Trophoblast cell (in vitro differentiated cells and primary cell): ENCODE measurements around the gene TSPAN12.
A peak's percentile ranks its signal among the peaks of the same experiment; 100 is the strongest.

ENCODE experiments used
- DNase-seq, 2 donors: peaks; one replicate each; pipeline ENCODE4 v3.0.0-alpha.2; 2016
- H2AFZ ChIP-seq: 2 replicates; pipeline ENCODE4 v1.6.1; 2013; ENCODE audit warnings: low read length, moderate library complexity, mild to moderate bottlenecking; ENCODE audit not compliant: insufficient read depth, poor library complexity
- H2AK5ac ChIP-seq: 2 replicates; pipeline ENCODE4 v1.6.1; 2013; ENCODE audit warnings: mild to moderate bottlenecking, low read length
- H2BK120ac ChIP-seq: 2 replicates; pipeline ENCODE4 v1.6.1; 2013; ENCODE audit warnings: low read length, mild to moderate bottlenecking, moderate library complexity; ENCODE audit not compliant: insufficient read depth, poor library complexity
- H2BK12ac ChIP-seq: 2 replicates; pipeline ENCODE4 v1.6.1; 2013; ENCODE audit warnings: mild to moderate bottlenecking, low read length, moderate library complexity
- H2BK5ac ChIP-seq: 2 replicates; pipeline ENCODE4 v1.6.1; 2013; ENCODE audit warnings: low read length, low read depth, moderate library complexity, mild to moderate bottlenecking; ENCODE audit not compliant: poor library complexity
- H3K14ac ChIP-seq: 2 replicates; pipeline ENCODE4 v1.6.1; 2013; ENCODE audit warnings: mild to moderate bottlenecking, low read length
- H3K18ac ChIP-seq: 2 replicates; pipeline ENCODE4 v1.6.1; 2013; ENCODE audit warnings: mild to moderate bottlenecking, low read length
- H3K23ac ChIP-seq: 2 replicates; pipeline ENCODE4 v1.6.1; 2013; ENCODE audit warnings: low read length
- H3K27ac ChIP-seq: 2 replicates; pipeline ENCODE4 v1.5.1; 2013; ENCODE audit warnings: low read depth, mild to moderate bottlenecking, inconsistent platforms, low read length, moderate library complexity
- H3K27me3 ChIP-seq: 2 replicates; pipeline ENCODE4 v1.6.1; 2013; ENCODE audit warnings: inconsistent platforms, mild to moderate bottlenecking, low read length, moderate library complexity; ENCODE audit not compliant: insufficient read depth
- H3K36me3 ChIP-seq, 2 experiments: 1 replicate in 1 of 2; 2 replicates in 1 of 2; pipeline ENCODE4 v1.6.1; 2013; ENCODE audit warnings: low read length in 2 of 2, mild to moderate bottlenecking in 2 of 2, moderate library complexity in 1 of 2; ENCODE audit not compliant: insufficient read depth in 2 of 2, control insufficient read depth in 1 of 2
- H3K4ac ChIP-seq: 2 replicates; pipeline ENCODE4 v1.6.1; 2013; ENCODE audit warnings: low read depth, mild to moderate bottlenecking, low read length, moderate library complexity
- H3K4me1 ChIP-seq, 2 experiments: 1 replicate in 1 of 2; 2 replicates in 1 of 2; pipeline ENCODE4 v1.6.1; 2013; ENCODE audit warnings: low read length in 2 of 2, mild to moderate bottlenecking in 2 of 2, moderate library complexity in 1 of 2; ENCODE audit not compliant: insufficient read depth in 2 of 2, control insufficient read depth in 1 of 2
- H3K4me2 ChIP-seq: 2 replicates; pipeline ENCODE4 v1.6.1; 2013; ENCODE audit warnings: inconsistent platforms, mild to moderate bottlenecking, low read length, moderate library complexity
- H3K4me3 ChIP-seq: 2 replicates; pipeline ENCODE4 v1.5.1; 2013; ENCODE audit warnings: mild to moderate bottlenecking, low read depth, low read length, inconsistent platforms
- H3K79me1 ChIP-seq: one replicate; pipeline ENCODE4 v1.6.1; 2013; ENCODE audit warnings: low read length
- H3K79me2 ChIP-seq: 2 replicates; pipeline ENCODE4 v1.6.1; 2013; ENCODE audit warnings: low read length, mild to moderate bottlenecking; ENCODE audit not compliant: control insufficient read depth, insufficient read depth, poor library complexity
- H3K9ac ChIP-seq: 2 replicates; pipeline ENCODE4 v1.6.1; 2013; ENCODE audit warnings: mild to moderate bottlenecking, low read length
- H3K9me3 ChIP-seq: 2 replicates; pipeline ENCODE4 v1.6.1; 2013; ENCODE audit warnings: low read depth, mild to moderate bottlenecking, control low read depth, inconsistent platforms, low read length; ENCODE audit not compliant: insufficient read depth
- H4K12ac ChIP-seq: 2 replicates; pipeline ENCODE4 v1.6.1; 2013; ENCODE audit warnings: low read depth, mild to moderate bottlenecking, low read length, moderate library complexity
- H4K8ac ChIP-seq: 2 replicates; pipeline ENCODE4 v1.6.1; 2013; ENCODE audit warnings: low read depth, mild to moderate bottlenecking, low read length, moderate library complexity
- H4K91ac ChIP-seq: one replicate; pipeline ENCODE4 v1.6.1; 2013; ENCODE audit warnings: low read depth, mild to moderate bottlenecking, low read length, moderate library complexity
- WGBS: extraction: QIAGEN DNeasy Blood & Tissue Kit; methylation state at CpG from one replicate; pipeline ENCODE4 v1.1.7; 2013; ENCODE audit warnings: missing lambda C conversion rate; ENCODE audit not compliant: insufficient read length, insufficient coverage; ENCODE audit errors: extremely low coverage; 5-methylcytosine and 5-hydroxymethylcytosine counted together

TSPAN12 gene

DNA sequence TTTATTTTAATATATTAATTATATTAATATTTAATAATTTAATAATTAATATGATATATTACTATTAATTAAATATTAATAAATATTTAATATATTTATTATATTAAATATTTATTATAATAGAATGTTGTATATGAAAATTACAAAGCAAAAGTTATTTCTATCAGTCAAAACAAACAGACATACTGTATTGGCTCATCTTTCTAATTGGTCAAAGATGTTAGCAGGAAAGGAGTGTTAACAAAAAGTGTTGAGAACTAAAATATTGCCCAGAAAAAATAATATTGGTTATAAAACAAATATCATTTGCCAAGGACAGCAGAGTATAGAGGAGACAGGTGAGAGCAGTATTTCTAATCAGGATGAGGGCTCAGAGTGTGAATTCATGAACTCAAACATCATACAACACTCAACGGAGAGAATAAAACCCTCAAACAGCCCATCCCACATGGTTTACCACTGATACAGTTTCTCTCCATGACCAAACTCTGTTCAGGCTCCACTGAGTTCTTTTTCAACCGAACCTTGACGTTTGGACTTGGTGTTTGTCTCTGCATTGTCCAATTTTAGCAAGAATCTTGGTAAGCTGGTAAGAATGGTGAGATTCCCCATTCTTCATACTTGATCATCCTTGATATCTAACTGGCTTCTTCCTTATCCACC, 58.0 kb downstream of the TSPAN12 start:
- no CpG with 5 or more reads among the region's 3 CpGs for WGBS
- H3K4me3 ChIP-seq = no peak overlapping the region
- H2AFZ ChIP-seq = no peak overlapping the region
- no peak overlapping the region for H3K9ac ChIP-seq
- H3K79me1 ChIP-seq = no peaks in the 10 kb centered on the region
- H4K8ac ChIP-seq = no peak overlapping the region
- no peak overlapping the region for H3K18ac ChIP-seq
- H3K4me2 ChIP-seq = no peak overlapping the region
- H3K14ac ChIP-seq = no peak overlapping the region
- H4K91ac ChIP-seq = no peak overlapping the region
- H3K4me1 ChIP-seq = no peaks in the 10 kb centered on the region
- H3K4ac ChIP-seq = no peak overlapping the region
- H4K12ac ChIP-seq = no peak overlapping the region
- no peak overlapping the region for H3K27ac ChIP-seq
- H2BK12ac ChIP-seq = no peak overlapping the region
- no peak for DNase-seq
- no peaks in the 10 kb centered on the region for H3K36me3 ChIP-seq
- H2BK120ac ChIP-seq = no peak overlapping the region
- no peaks in the 10 kb centered on the region for H3K79me2 ChIP-seq
- no peaks in the 10 kb centered on the region for H3K27me3 ChIP-seq
- no peak overlapping the region for H2AK5ac ChIP-seq
- H2BK5ac ChIP-seq = no peak overlapping the region
- H3K9me3 ChIP-seq = no peaks in the 10 kb centered on the region
- no peak overlapping the region for H3K23ac ChIP-seq

DNA sequence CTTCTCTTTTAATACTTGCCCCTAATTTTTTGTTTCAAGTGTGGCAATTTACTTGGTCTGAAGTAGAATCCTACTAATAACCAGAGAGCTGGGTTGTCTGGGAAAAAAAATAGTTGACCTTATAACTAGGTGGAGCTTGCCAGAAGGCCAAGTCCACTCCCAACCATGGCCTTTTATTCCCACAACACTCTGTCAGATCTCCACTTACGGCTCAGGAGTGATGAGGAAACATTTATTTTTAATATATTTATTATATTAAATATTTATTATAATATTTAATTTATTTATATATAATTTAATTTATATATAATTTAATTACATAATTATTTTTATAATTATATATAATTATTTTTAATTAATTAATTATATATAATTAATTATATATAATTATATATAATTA, 58.8 kb downstream of the TSPAN12 start:
- Histone ChIP-seq H4K8ac (no peak overlapping the region), H3K36me3 (no peaks in the 10 kb centered on the region), H3K18ac (no peak overlapping the region), H3K23ac (no peak overlapping the region), H3K27me3 (no peaks in the 10 kb centered on the region), H2AFZ (no peak overlapping the region), H3K79me2 (no peaks in the 10 kb centered on the region), H3K4me1 (no peaks in the 10 kb centered on the region), H2AK5ac (no peak overlapping the region), H3K9ac (no peak overlapping the region), H3K4me3 (no peak overlapping the region), H4K91ac (no peak overlapping the region), H3K9me3 (no peaks in the 10 kb centered on the region), H2BK120ac (no peak overlapping the region), H3K4me2 (no peak overlapping the region), H3K27ac (no peak overlapping the region), H3K4ac (no peak overlapping the region), H3K79me1 (no peaks in the 10 kb centered on the region), H3K14ac (no peak overlapping the region), H4K12ac (no peak overlapping the region), H2BK12ac (no peak overlapping the region), H2BK5ac (no peak overlapping the region)
- WGBS = no CpG with 5 or more reads among the region's 1 CpG
- no peak for DNase-seq

DNA sequence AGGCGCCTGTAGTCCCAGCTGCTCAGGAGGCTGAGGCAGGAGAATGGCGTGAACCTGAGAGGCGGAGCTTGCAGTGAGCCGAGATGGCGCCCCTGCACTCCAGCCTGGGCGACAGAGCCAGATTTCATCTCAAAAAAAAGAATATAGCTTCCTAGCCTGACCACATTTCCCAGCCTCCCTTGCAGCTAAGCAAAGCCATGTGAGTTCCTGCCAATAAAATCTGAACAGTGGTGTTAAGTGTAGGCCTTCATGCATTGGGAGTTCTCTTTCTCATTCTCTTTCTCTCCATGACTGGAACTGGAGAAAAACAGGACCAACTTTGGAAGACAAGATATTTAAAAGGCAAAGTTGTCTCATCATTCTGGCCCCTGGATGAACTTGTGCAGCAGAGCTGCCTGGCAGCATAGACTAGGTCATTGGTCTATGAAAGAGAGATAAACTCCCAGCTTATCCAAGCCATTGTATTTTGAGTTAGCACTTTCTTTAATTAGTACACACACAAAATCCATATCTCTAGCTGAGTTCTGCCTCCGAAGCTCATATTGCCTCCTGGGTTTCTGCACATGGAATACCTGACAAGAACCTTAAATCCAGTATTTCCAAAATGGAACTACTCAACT, 60.8 kb downstream of the TSPAN12 start:
- no CpG with 5 or more reads among the region's 7 CpGs for WGBS
- Histone ChIP-seq H4K12ac (no peak overlapping the region), H3K27ac (no peak overlapping the region), H3K4me3 (no peak overlapping the region), H4K91ac (no peak overlapping the region), H3K18ac (no peak overlapping the region), H3K36me3 (no peaks in the 10 kb centered on the region), H2BK120ac (no peak overlapping the region), H2BK12ac (no peak overlapping the region), H3K79me1 (no peaks in the 10 kb centered on the region), H3K4me1 (no peaks in the 10 kb centered on the region), H3K4me2 (no peak overlapping the region), H4K8ac (no peak overlapping the region), H2AFZ (no peak overlapping the region), H3K14ac (no peak overlapping the region), H3K9me3 (no peaks in the 10 kb centered on the region), H3K4ac (no peak overlapping the region), H2AK5ac (no peak overlapping the region), H3K79me2 (no peaks in the 10 kb centered on the region), H2BK5ac (no peak overlapping the region), H3K27me3 (no peaks in the 10 kb centered on the region), H3K23ac (no peak overlapping the region), H3K9ac (no peak overlapping the region)
- DNase-seq = no peak

DNA sequence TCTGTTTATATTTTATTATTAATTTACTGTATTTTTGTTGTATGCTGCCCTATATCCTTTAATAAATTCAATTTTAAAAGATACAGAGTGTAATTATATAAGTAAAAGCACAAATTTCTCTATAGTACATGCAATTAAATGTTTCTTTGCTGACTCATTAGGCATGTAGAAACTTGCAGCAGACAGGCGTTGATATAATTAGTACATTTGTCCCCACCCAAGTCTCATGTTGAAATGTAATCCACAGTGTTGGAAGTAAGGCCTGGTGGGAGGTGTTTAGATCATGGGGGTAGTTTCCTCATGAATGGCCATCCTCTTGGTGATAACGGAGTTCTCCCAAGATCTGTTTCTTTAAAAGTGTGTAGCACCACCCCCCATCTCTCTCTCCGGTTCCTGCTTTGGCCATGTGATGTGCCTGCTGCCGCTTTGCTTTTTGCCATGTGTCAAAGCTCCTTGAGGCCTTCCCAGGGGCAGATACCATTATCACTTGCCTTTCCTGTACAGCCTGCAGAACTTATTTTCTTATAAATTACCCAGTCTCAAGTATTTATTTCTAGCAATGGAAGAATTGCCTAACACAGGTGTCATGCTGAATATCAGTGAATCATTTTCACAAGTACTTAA, 63.7 kb downstream of the TSPAN12 start:
- peak in 1 of 2 donors; percentile 1 for DNase-seq
- no peak overlapping the region for H2BK5ac ChIP-seq
- no peak overlapping the region for H3K18ac ChIP-seq
- no peaks in the 10 kb centered on the region for H3K27me3 ChIP-seq
- H2BK120ac ChIP-seq = no peak overlapping the region
- no peak overlapping the region for H4K8ac ChIP-seq
- H3K79me2 ChIP-seq = no peaks in the 10 kb centered on the region
- no peak overlapping the region for H3K4me2 ChIP-seq
- WGBS = no CpG with 5 or more reads among the region's 4 CpGs
- no peak overlapping the region for H3K14ac ChIP-seq
- H3K9ac ChIP-seq = no peak overlapping the region
- H4K12ac ChIP-seq = no peak overlapping the region
- no peak overlapping the region for H3K4me3 ChIP-seq
- no peak overlapping the region for H3K27ac ChIP-seq
- H3K23ac ChIP-seq = no peak overlapping the region
- H2BK12ac ChIP-seq = no peak overlapping the region
- no peaks in the 10 kb centered on the region for H3K79me1 ChIP-seq
- H2AFZ ChIP-seq = no peak overlapping the region
- no peak overlapping the region for H4K91ac ChIP-seq
- no peaks in the 10 kb centered on the region for H3K36me3 ChIP-seq
- H3K9me3 ChIP-seq = no peaks in the 10 kb centered on the region
- no peak overlapping the region for H3K4ac ChIP-seq
- H3K4me1 ChIP-seq = no peaks in the 10 kb centered on the region
- H2AK5ac ChIP-seq = no peak overlapping the region
